ENCODE measurements around the gene CACNA2D3.

- no peak for TF ChIP-seq POLR2A (IDR thresholded peaks at IDR 0.05; ENCODE audit: low read depth, low read length)
- no peak for TF ChIP-seq POLR2AphosphoS5 (IDR thresholded peaks at IDR 0.05; ENCODE audit: low read depth, low read length)
- TF ChIP-seq TAF1 (IDR thresholded peaks at IDR 0.05; ENCODE audit: low read depth, low read length) = no peak
- no peak for TF ChIP-seq POU2F2 (IDR thresholded peaks at IDR 0.05; ENCODE audit: low read depth, low read length)
- no peak for TF ChIP-seq PAX5 (IDR thresholded peaks at IDR 0.05; ENCODE audit: insufficient read depth, low read length, severe bottlenecking)
These were observed 818.6 kb downstream of the CACNA2D3 start for GRCh38 chr3:54940971-54941370.

Data from GM12891 (cell line).